GM12878 (cell line): ENCODE data around the gene TES. TPM values are rescaled to one million over a fixed set of nuclear protein-coding genes. Genes with fewer than 3 reads are reported as not detected.

ENCODE experiments used
- ATAC-seq: fragments of 200-7000 bp; cut with Tn5 transposase; 3 replicates; pipeline ENCODE4 v1.9.1; 2020; ENCODE audit warnings: mild to moderate bottlenecking, moderate library complexity
- BruUV-seq: library from RNA; stranded (reverse); fragments of 400-500 nt; replicated peaks from 2 replicates; lab custom pipeline; 2021; lab: Mats Ljungman, UMichigan
- CTCF ChIA-PET: fragments of 300-600 bp; sonication (Branson Sonifier 250); formaldehyde crosslinking; extraction: SDS; loops from one replicate; lab custom pipeline; 2021; ENCODE audit warnings: inconsistent platforms; lab: Yijun Ruan, JAX
- POLR2A ChIA-PET: fragments of 350-600 bp; formaldehyde crosslinking; extraction: SDS; loops from one replicate; lab custom pipeline; 2021; ENCODE audit warnings: inconsistent platforms; lab: Charles Lee
- RAD21 ChIA-PET: fragments of 300-600 bp; sonication (Branson Sonifier 250); formaldehyde crosslinking; loops from one replicate; lab custom pipeline; 2023; ENCODE audit warnings: antibody characterized with exemption; ENCODE audit not compliant: unreplicated experiment; lab: Charles Lee
- SMC1A ChIA-PET: fragments of 300-600 bp; sonication (Branson Sonifier 250); formaldehyde crosslinking; loops from one replicate; lab custom pipeline; 2023; ENCODE audit not compliant: unreplicated experiment, uncharacterized antibody; lab: Charles Lee
- DNase-seq: peaks from one replicate; pipeline ENCODE4 v3.0.0-alpha.2; 2011; ENCODE audit warnings: low read depth, low spot score
- FAIRE-seq: peaks from 3 replicates; lab custom pipeline; 2011; peaks lifted over from hg19 to GRCh38; lab: Jason Lieb, UNC
- H2AFZ ChIP-seq: 2 replicates; pipeline ENCODE4 v1.6.0; 2011; ENCODE audit warnings: low read depth, low read length, control low read depth; ENCODE audit not compliant: control insufficient read depth
- H3K27ac ChIP-seq: 2 replicates; pipeline ENCODE4 v1.5.1; 2011; ENCODE audit warnings: control low read depth; ENCODE audit not compliant: control insufficient read depth, insufficient read depth
- H3K27me3 ChIP-seq, 2 experiments: replicated peaks in 1 of 2; 2 replicates each; pipeline versions ENCODE4 v1.6.0 to v1.6.1; 2011; ENCODE audit warnings: low read length in 1 of 2; ENCODE audit not compliant: control insufficient read depth in 2 of 2, insufficient read depth in 2 of 2
- H3K36me3 ChIP-seq, 2 experiments: 2 replicates each; pipeline ENCODE4 v1.5.1; 2011; ENCODE audit warnings: low read length in 1 of 2; ENCODE audit not compliant: control insufficient read depth in 2 of 2, insufficient read depth in 2 of 2
- H3K4me1 ChIP-seq: 2 replicates; pipeline ENCODE4 v1.6.1; 2011; ENCODE audit warnings: mild to moderate bottlenecking, low read length, moderate library complexity, mixed read lengths; ENCODE audit not compliant: control insufficient read depth, insufficient read depth
- H3K4me2 ChIP-seq: 2 replicates; pipeline ENCODE4 v1.6.0; 2011; ENCODE audit warnings: control low read depth; ENCODE audit not compliant: control insufficient read depth, insufficient read depth
- H3K4me3 ChIP-seq: fragments of 200-600 bp; sonication (generic); 2 replicates; pipeline ENCODE4 v1.5.1; 2016
- H3K79me2 ChIP-seq: 2 replicates; pipeline ENCODE4 v1.6.0; 2011; ENCODE audit warnings: low read length; ENCODE audit not compliant: control insufficient read depth, insufficient read depth
- H3K9ac ChIP-seq: 2 replicates; pipeline ENCODE4 v1.8.0; 2011; ENCODE audit warnings: low read length, control low read depth, mixed read lengths; ENCODE audit not compliant: control insufficient read depth, insufficient read depth
- H3K9me3 ChIP-seq: replicated peaks from 3 replicates; pipeline ENCODE4 v1.5.1; 2011; ENCODE audit warnings: mild to moderate bottlenecking, low read length; ENCODE audit not compliant: control insufficient read depth, insufficient read depth
- H4K20me1 ChIP-seq: 2 replicates; pipeline ENCODE4 v1.6.0; 2011; ENCODE audit not compliant: control insufficient read depth, insufficient read depth
- BCLAF1 ChIP-seq: fragments of 450-650 bp; IDR thresholded peaks from 2 replicates; pipeline ENCODE4 v1.6.1; 2017; ENCODE audit warnings: antibody characterized with exemption, mild to moderate bottlenecking, moderate library complexity
- BHLHE40 ChIP-seq, 2 experiments: fragments of 450-650 bp in 1 of 2; IDR thresholded peaks; 2 replicates each; pipeline ENCODE4 v1.6.1; 2011 to 2017; ENCODE audit warnings: low read depth in 2 of 2, borderline replicate concordance in 1 of 2, improper control_type of control experiment in 1 of 2, low read length in 1 of 2, mild to moderate bottlenecking in 1 of 2
- CEBPB ChIP-seq, 2 experiments: fragments of 150-350 bp in 1 of 2; IDR thresholded peaks; 2 replicates each; pipeline ENCODE4 v1.6.1; 2012 to 2014; ENCODE audit warnings: low read depth in 2 of 2, low read length in 2 of 2, borderline replicate concordance in 1 of 2, inconsistent platforms in 1 of 2
- GATAD2B ChIP-seq: fragments of 450-650 bp; conservative IDR thresholded peaks from 2 replicates; pipeline ENCODE4 v1.6.1; 2017; ENCODE audit warnings: low read depth, mild to moderate bottlenecking, moderate library complexity
- KLF5 ChIP-seq: fragments of 450-650 bp; IDR thresholded peaks from 2 replicates; pipeline ENCODE4 v1.6.1; 2014; ENCODE audit warnings: mild to moderate bottlenecking; ENCODE audit not compliant: partially characterized antibody
- MTA3 ChIP-seq: IDR thresholded peaks from 2 replicates; pipeline ENCODE4 v1.6.1; 2012; ENCODE audit warnings: low read length, inconsistent platforms, borderline replicate concordance
- POLR2AphosphoS2 ChIP-seq: IDR thresholded peaks from 2 replicates; pipeline ENCODE4 v1.6.1; 2011; ENCODE audit warnings: low read depth, mild to moderate bottlenecking, low read length, improper control_type of control experiment, moderate library complexity
- RAD21 ChIP-seq: IDR thresholded peaks from 2 replicates; pipeline ENCODE4 v1.6.1; 2011; ENCODE audit warnings: mild to moderate bottlenecking, low read depth, low read length, moderate library complexity; ENCODE audit not compliant: insufficient read depth
- RAD51 ChIP-seq: fragments of 450-650 bp; IDR thresholded peaks from 2 replicates; pipeline ENCODE4 v1.6.1; 2016; ENCODE audit warnings: moderate library complexity, mild to moderate bottlenecking, inconsistent platforms
- RFX5 ChIP-seq: IDR thresholded peaks from 2 replicates; pipeline ENCODE4 v1.6.1; 2011; ENCODE audit warnings: low read depth, low read length, improper control_type of control experiment
- SIX5 ChIP-seq: IDR thresholded peaks from 2 replicates; pipeline ENCODE4 v1.6.1; 2011; ENCODE audit warnings: mild to moderate bottlenecking, low read depth, low read length, moderate library complexity; ENCODE audit not compliant: severe bottlenecking
- WGBS: methylation state at CpG from one replicate; pipeline ENCODE4 v1.1.6; 2016; ENCODE audit warnings: low lambda C conversion rate; ENCODE audit not compliant: insufficient replicate concordance, insufficient coverage; ENCODE audit errors: missing lambda C conversion rate; 5-methylcytosine and 5-hydroxymethylcytosine counted together
- in situ Hi-C: fragments of 300-500 bp; cut with MboI; formaldehyde crosslinking; loops from 9 replicates; pipeline ENCODE4 v1.14.3; 2018; ENCODE audit warnings: mixed read lengths
- intact Hi-C: fragments of 100-400 bp; cut with micrococcal nuclease; formaldehyde crosslinking; loops from one replicate; pipeline ENCODE4 v1.14.2; 2022; ENCODE audit not compliant: unreplicated experiment
- polyA plus RNA-seq, 11 experiments: library from polyadenylated mRNA; depleted of rRNA in 4 of 11; unstranded in 6 of 11; stranded (reverse) in 5 of 11; fragments of >200 nt; fragmentation: Nextera tagmentation in 4 of 11; fragmentation: Illumina TruSeq in 1 of 11; extraction: Ambion mirVana in 4 of 11; extraction: Trizol in 1 of 11; gene quantifications; 1 replicate in 1 of 11; 2 replicates in 10 of 11; pipeline versions ENCODE4 v1.2.1 to v1.2.3, GENCODE V29; 2011 to 2016; ENCODE audit warnings: inconsistent platforms in 2 of 11, missing spikeins in 2 of 11, low read depth in 1 of 11
- total RNA-seq, 4 experiments: library from RNA; depleted of rRNA in 3 of 4; stranded (reverse); fragments of >200 nt in 3 of 4; fragmentation: Illumina TruSeq in 1 of 4; extraction: Trizol in 1 of 4; gene quantifications; 2 replicates each; pipeline versions ENCODE4 v1.2.1 to v1.2.3, GENCODE V29; 2013 to 2021
- TF ChIP-seq, protein P1 (sequence below): fragments of 450-650 bp; IDR thresholded peaks from 2 replicates; pipeline ENCODE4 v1.6.1; 2018; ENCODE audit warnings: mild to moderate bottlenecking, low read depth, moderate library complexity; ENCODE audit not compliant: partially characterized antibody

The TES gene
- total and polyA plus RNA-seq, 10 of the 15 experiments (the other 5 are each of a cell fraction or from before 2014, with no cell fraction given): 31.2 to 77.5 (median 59.2) TPM

DNA sequence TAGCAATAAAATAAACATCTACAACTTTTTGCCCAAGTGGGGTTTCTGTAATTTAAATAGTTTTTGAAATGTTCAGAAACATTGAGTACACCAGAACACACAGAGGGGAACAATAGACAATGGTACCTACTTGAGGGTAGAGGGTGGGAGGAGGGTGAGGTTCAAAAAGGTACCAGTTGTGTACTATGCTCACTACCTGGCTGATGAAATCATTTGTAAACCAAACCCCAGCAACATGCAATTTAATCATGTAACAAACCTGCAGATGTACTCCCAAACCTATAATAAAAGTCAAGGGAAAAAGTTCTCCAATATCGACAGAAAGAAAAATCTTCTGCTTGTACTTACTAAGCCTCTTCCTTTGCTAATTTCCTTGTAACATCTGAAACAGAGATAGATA is 4.2 kb upstream of the TES start:
- peaks cover 5% of the 10 kb centered on the region for H3K79me2 ChIP-seq
- H3K27me3 ChIP-seq: no peaks in the 10 kb centered on the region
- ChIA-PET SMC1A (interaction anchor here (0.9 to 1.1 kb wide), 3 partner anchors 11 to 32 kb away, joined by 3 to 6 read pairs (median 3); no protein-coding TSS in a partner anchor), CTCF (interaction anchor here (1.6 to 2.6 kb wide), 2 partner anchors 26 to 30 kb away, joined by 7 to 9 read pairs; no protein-coding TSS in a partner anchor), POLR2A (no interaction called here), RAD21 (interaction anchor here (1.1 kb wide), 1 partner anchor 26 kb away, joined by 3 read pairs; no protein-coding TSS in a partner anchor)
- intact Hi-C loops (no loop called here), in situ Hi-C loops (no loop called here)
- FAIRE-seq: no peak
- no peak overlapping the region for H3K4me2 ChIP-seq
- TF ChIP-seq CEBPB (IDR thresholded peaks at IDR 0.05; ENCODE audit: borderline replicate concordance in 1 of 2, low read depth in 2 of 2, low read length in 2 of 2) (no peak), KLF5 (no peak), RAD51 (no peak), RAD21 (no peak), BCLAF1 (no peak), POLR2AphosphoS2 (no peak), BHLHE40 (IDR thresholded peaks at IDR 0.05; ENCODE audit: borderline replicate concordance in 1 of 2, low read depth in 2 of 2, low read length in 1 of 2) (no peak), GATAD2B (no peak), RFX5 (no peak), MTA3 (no peak), SIX5 (no peak)
- TF ChIP-seq, protein P1, sequence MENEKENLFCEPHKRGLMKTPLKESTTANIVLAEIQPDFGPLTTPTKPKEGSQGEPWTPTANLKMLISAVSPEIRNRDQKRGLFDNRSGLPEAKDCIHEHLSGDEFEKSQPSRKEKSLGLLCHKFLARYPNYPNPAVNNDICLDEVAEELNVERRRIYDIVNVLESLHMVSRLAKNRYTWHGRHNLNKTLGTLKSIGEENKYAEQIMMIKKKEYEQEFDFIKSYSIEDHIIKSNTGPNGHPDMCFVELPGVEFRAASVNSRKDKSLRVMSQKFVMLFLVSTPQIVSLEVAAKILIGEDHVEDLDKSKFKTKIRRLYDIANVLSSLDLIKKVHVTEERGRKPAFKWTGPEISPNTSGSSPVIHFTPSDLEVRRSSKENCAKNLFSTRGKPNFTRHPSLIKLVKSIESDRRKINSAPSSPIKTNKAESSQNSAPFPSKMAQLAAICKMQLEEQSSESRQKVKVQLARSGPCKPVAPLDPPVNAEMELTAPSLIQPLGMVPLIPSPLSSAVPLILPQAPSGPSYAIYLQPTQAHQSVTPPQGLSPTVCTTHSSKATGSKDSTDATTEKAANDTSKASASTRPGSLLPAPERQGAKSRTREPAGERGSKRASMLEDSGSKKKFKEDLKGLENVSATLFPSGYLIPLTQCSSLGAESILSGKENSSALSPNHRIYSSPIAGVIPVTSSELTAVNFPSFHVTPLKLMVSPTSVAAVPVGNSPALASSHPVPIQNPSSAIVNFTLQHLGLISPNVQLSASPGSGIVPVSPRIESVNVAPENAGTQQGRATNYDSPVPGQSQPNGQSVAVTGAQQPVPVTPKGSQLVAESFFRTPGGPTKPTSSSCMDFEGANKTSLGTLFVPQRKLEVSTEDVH: no peak
- ATAC-seq: no peak
- no peak overlapping the region for H2AFZ ChIP-seq
- H3K27ac ChIP-seq: no peak overlapping the region
- BruUV-seq: no TSS peak
- no peak for DNase-seq
- no peaks in the 10 kb centered on the region for H3K36me3 ChIP-seq
- no peak overlapping the region for H3K9ac ChIP-seq
- 0 out of 2 replicates have a peak, but pooled peaks cover 3% of the 10 kb centered on the region for H3K4me1 ChIP-seq
- no peaks in the 10 kb centered on the region for H3K9me3 ChIP-seq
- no peak overlapping the region for H3K4me3 ChIP-seq
- WGBS: 0% methylated on average over 1 of the region's 1 CpG
- no peaks in the 10 kb centered on the region for H4K20me1 ChIP-seq
